HCT116 (cell line): Measurements from ENCODE around the gene PHOSPHO2.

Experiments used
- CBX3 ChIP-seq: IDR thresholded peaks from 2 replicates; pipeline ENCODE4 v1.6.1; 2012; ENCODE audit warnings: low read depth
- CEBPB ChIP-seq: IDR thresholded peaks from 2 replicates; pipeline ENCODE4 v1.6.1; 2012; ENCODE audit warnings: low read depth
- CTCF ChIP-seq, 3 experiments: fragments of 200-600 bp in 1 of 3; sonication (generic) in 1 of 3; IDR thresholded peaks in 2 of 3; conservative IDR thresholded peaks in 1 of 3; 2 replicates each; pipeline ENCODE4 v1.5.1; 2012 to 2017; ENCODE audit warnings: low read depth in 2 of 3, low read length in 2 of 3, antibody characterized with exemption in 1 of 3, borderline replicate concordance in 1 of 3, control low read depth in 1 of 3, mild to moderate bottlenecking in 1 of 3, mixed read lengths in 1 of 3, mixed run types in 1 of 3, moderate library complexity in 1 of 3; ENCODE audit not compliant: insufficient read depth in 1 of 3
- EZH2 ChIP-seq: fragments of 200-600 bp; sonication (generic); IDR thresholded peaks from 2 replicates; pipeline ENCODE4 v1.6.1; 2017; ENCODE audit warnings: antibody characterized with exemption, mixed run types
- EZH2phosphoT487 ChIP-seq: fragments of 200-600 bp; IDR thresholded peaks from 2 replicates; pipeline ENCODE4 v1.6.1; 2018; ENCODE audit warnings: antibody characterized with exemption, borderline replicate concordance
- FOSL1 ChIP-seq: IDR thresholded peaks from 2 replicates; pipeline ENCODE4 v1.6.1; 2012; ENCODE audit warnings: low read depth
- POLR2A ChIP-seq: IDR thresholded peaks from 2 replicates; pipeline ENCODE4 v1.7.0; 2011; ENCODE audit warnings: borderline replicate concordance; ENCODE audit not compliant: insufficient read depth, insufficient read length; ENCODE audit errors: extremely low read depth
- POLR2AphosphoS5 ChIP-seq: IDR thresholded peaks from 2 replicates; pipeline ENCODE4 v1.6.1; 2011; ENCODE audit warnings: mild to moderate bottlenecking, low read depth, low read length, moderate library complexity
- SIN3A ChIP-seq: IDR thresholded peaks from 2 replicates; pipeline ENCODE4 v1.6.1; 2012; ENCODE audit warnings: low read depth
- ZNF274 ChIP-seq: fragments of 200-500 bp; sonication (Bioruptor generic); IDR thresholded peaks from 2 replicates; pipeline ENCODE4 v1.6.1; 2014; ENCODE audit warnings: mild to moderate bottlenecking, low read depth, low read length, inconsistent platforms
- TF ChIP-seq, protein P1 (sequence below): IDR thresholded peaks from 2 replicates; pipeline ENCODE4 v1.6.1; 2012
- TF ChIP-seq, protein P2 (sequence below): IDR thresholded peaks from 2 replicates; pipeline ENCODE4 v1.6.1; 2012; ENCODE audit warnings: low read depth

DNA sequence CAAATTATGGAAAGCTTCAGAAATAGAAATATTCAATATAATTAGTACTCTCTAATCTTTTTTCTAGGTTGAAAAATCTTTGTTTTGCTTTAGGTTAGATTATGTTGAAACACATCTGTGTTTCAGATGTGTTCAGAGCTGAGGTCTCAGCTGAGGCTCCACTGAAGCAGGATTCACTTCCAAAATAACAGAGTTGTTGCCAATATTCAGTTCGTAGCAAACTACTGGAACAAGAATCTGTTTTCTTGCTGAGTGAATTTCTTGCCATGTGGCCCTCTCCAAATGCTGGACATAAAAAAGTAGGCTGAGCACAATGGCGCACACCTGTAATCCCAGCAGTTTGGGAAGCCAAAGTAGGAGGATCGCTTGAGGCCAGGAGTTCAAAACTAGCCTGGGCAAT lies 8.7 kb downstream of the PHOSPHO2 start:
- TF ChIP-seq POLR2A (no peak), CTCF (IDR thresholded peaks at IDR 0.05 in 2 of 3, conservative IDR thresholded peaks at IDR 0.05 in 1 of 3; ENCODE audit: borderline replicate concordance in 1 of 3, insufficient read depth in 1 of 3, low read depth in 2 of 3, low read length in 2 of 3) (no peak), EZH2 (no peak), CEBPB (no peak), ZNF274 (no peak), POLR2AphosphoS5 (no peak), FOSL1 (no peak), EZH2phosphoT487 (no peak), CBX3 (no peak), SIN3A (no peak)
- TF ChIP-seq, protein P1, sequence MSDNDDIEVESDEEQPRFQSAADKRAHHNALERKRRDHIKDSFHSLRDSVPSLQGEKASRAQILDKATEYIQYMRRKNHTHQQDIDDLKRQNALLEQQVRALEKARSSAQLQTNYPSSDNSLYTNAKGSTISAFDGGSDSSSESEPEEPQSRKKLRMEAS = no peak
- TF ChIP-seq, protein P2, sequence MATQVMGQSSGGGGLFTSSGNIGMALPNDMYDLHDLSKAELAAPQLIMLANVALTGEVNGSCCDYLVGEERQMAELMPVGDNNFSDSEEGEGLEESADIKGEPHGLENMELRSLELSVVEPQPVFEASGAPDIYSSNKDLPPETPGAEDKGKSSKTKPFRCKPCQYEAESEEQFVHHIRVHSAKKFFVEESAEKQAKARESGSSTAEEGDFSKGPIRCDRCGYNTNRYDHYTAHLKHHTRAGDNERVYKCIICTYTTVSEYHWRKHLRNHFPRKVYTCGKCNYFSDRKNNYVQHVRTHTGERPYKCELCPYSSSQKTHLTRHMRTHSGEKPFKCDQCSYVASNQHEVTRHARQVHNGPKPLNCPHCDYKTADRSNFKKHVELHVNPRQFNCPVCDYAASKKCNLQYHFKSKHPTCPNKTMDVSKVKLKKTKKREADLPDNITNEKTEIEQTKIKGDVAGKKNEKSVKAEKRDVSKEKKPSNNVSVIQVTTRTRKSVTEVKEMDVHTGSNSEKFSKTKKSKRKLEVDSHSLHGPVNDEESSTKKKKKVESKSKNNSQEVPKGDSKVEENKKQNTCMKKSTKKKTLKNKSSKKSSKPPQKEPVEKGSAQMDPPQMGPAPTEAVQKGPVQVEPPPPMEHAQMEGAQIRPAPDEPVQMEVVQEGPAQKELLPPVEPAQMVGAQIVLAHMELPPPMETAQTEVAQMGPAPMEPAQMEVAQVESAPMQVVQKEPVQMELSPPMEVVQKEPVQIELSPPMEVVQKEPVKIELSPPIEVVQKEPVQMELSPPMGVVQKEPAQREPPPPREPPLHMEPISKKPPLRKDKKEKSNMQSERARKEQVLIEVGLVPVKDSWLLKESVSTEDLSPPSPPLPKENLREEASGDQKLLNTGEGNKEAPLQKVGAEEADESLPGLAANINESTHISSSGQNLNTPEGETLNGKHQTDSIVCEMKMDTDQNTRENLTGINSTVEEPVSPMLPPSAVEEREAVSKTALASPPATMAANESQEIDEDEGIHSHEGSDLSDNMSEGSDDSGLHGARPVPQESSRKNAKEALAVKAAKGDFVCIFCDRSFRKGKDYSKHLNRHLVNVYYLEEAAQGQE = no peak
